ENCODE data around the gene SLC50A1. TPM values are rescaled to one million over a fixed set of nuclear protein-coding genes. Genes with fewer than 3 reads are reported as not detected.

Gene SLC50A1
- total RNA-seq: 10 to 100 TPM in 4 of 9 donors, 1 to 10 TPM in 5; 5.4 to 21.7 (median 9.7) TPM
- polyA plus RNA-seq: 10 to 100 TPM; 15.7 to 36.0 TPM
- long read RNA-seq, donor 1, transcript SLC50A1-203 (6 exons, 1,300 nt): major isoform, 5 of 11 reads
- long read RNA-seq, donor 1, partial matches to known transcripts: 1 of 11 reads
- long read RNA-seq, donor 1, other reads (novel, unspliced or antisense): 3 of 11 reads
- long read RNA-seq, donor 2, transcript SLC50A1-202 (5 exons, 1,218 nt): major isoform, 5 of 16 reads
- long read RNA-seq, donor 2, partial matches to known transcripts: 1 of 16 reads
- long read RNA-seq, donor 2, other reads (novel, unspliced or antisense): 3 of 16 reads
- long read RNA-seq, donor 3, partial matches to known transcripts: 0 of 7 reads
- long read RNA-seq, donor 3, other reads (novel, unspliced or antisense): 3 of 7 reads

DNA sequence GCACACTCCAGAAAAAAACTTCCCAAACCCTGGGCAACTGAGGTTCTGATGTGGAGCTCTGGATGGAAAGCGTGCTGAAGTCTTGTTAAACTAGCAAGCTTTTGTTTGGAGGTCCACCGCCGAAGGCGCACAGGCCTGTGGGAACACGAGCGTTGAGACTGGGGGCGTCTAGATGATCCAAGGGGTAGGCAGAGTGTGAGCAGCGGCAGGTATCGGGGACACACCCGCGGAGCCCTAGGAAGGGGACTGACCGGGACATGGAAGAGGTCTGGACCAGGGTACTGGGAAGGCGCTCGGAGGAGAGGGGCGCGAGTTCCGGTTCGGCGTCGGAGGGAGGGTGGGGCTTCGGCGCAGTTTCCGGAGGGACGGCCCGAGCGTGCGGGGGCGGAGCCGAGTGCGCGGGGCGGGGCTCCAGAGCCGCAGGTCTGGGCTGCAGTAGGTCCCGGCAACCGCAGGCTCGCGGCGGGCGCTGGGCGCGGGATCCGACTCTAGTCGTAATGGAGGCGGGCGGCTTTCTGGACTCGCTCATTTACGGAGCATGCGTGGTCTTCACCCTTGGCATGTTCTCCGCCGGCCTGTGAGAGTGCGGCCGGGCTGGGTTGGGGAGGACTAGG, at the start of gene SLC50A1:
Gene SLC50A1, plus strand, starts transcription at position 438 of the 614 bp plus-strand sequence. Its CDS starts 60 bp downstream, at position 498.
- peak in 8 of 12 donors; percentile 17 to 55 (median 35) for TF ChIP-seq CTCF (IDR thresholded peaks at IDR 0.05)
- peak; percentile 56 to 91 for TF ChIP-seq POLR2A (IDR thresholded peaks at IDR 0.05)
- Histone ChIP-seq H3K4me3 (peak within 1 kb of the TSS; percentile 47 to 86 (median 60)), H3K27me3 (no peaks in the 10 kb centered on the region), H3K36me3 (peaks cover 0 to 53% (median 39%) of the 10 kb centered on the region in 9 donors), H3K9me3 (no peaks in the 10 kb centered on the region), H3K27ac (peak within 1 kb of the TSS; percentile 90 to 99 (median 98)), H3K4me1 (peaks cover 21 to 86% (median 67%) of the 10 kb centered on the region in 12 donors)
- intact Hi-C loops (cut with DNase I): loop anchor here in 2 of 10 donors (2.0 to 5.0 kb wide), 2 partner anchors 37 to 73 kb away; partner anchors contain the start of genes EFNA4 (in 1 of the 2), KRTCAP2 (in 1 of the 2) and TRIM46 (in 1 of the 2)
- DNase-seq (peak; percentile 95 to 97 (median 96)), ATAC-seq (peak; percentile 91 to 93 (median 92))
- 0% methylated on average over 22 to 52 of the region's 52 CpGs for WGBS, 4 donors

DNA sequence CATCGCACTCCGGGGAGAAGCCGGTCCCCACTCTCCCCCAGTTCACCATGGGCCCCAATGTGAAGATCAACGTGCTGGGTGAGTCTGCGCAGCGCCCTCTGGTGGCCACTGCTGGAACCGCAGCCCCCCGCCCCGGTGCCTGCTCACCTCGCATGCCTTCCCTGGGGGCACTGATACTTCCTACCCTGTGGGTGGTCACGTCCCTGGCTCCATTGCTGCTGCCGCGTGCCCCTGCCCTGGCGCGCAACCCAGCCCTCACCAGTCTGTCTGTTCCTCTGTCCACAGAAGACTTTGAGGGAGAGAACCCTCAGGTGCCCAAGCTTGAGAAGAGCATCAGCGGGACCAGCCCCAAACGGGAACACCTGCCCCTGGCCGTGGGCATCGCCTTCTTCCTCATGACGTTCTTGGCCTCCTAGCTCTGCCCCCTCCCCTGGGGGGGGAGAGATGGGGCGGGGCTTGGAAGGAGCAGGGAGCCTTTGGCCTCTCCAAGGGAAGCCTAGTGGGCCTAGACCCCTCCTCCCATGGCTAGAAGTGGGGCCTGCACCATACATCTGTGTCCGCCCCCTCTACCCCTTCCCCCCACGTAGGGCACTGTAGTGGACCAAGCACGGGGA, 49.4 kb upstream of the SLC50A1 start:
- intact Hi-C loops (cut with DNase I): loop anchor here in 2 of 10 donors (10.0 kb wide), 2 partner anchors 121 to 531 kb away; partner anchors contain the start of genes PYGO2 (in 1 of the 2) and UBE2Q1 (in 1 of the 2)
- Histone ChIP-seq H3K4me3 (peak overlapping the region in 10 of 12 donors; percentile 60 to 87 (median 76)), H3K36me3 (no peaks in the 10 kb centered on the region), H3K4me1 (peaks cover 2 to 52% (median 32%) of the 10 kb centered on the region in 12 donors), H3K9me3 (no peaks in the 10 kb centered on the region), H3K27ac (peak overlapping the region in 2 of 12 donors; percentile 92 to 97), H3K27me3 (peaks cover 26 to 33% (median 32%) of the 10 kb centered on the region in 9 donors)
- 20 to 24% (median 22%) methylated on average over 6 to 24 of the region's 24 CpGs for WGBS, 4 donors
- TF ChIP-seq POLR2A (IDR thresholded peaks at IDR 0.05) (no peak), CTCF (IDR thresholded peaks at IDR 0.05) (peak; percentile 95 to 99 (median 96))
- peak in 3 of 4 donors; percentile 16 to 28 (median 25) for ATAC-seq
- peak; percentile 59 to 82 (median 65) for DNase-seq

GRCh38 chr1:155086856-155087535, 48.7 kb upstream of the SLC50A1 start:
- Histone ChIP-seq H3K27ac (no peak overlapping the region), H3K36me3 (no peaks in the 10 kb centered on the region), H3K27me3 (peaks cover 22 to 25% (median 24%) of the 10 kb centered on the region in 9 donors), H3K4me1 (peaks cover under 1 to 52% (median 29%) of the 10 kb centered on the region in 12 donors), H3K4me3 (no peak overlapping the region), H3K9me3 (no peaks in the 10 kb centered on the region)
- DNase-seq: no peak
- intact Hi-C loops (cut with DNase I): loop anchor here in 2 of 10 donors (10.0 kb wide), 2 partner anchors 122 to 532 kb away; partner anchors contain the start of genes PYGO2 (in 1 of the 2) and UBE2Q1 (in 1 of the 2)
- WGBS, 4 donors: 59 to 70% (median 70%) methylated on average over 7 to 8 of the region's 8 CpGs
- no peak for ATAC-seq
- TF ChIP-seq POLR2A (IDR thresholded peaks at IDR 0.05) (no peak), CTCF (IDR thresholded peaks at IDR 0.05) (peak in 1 of 12 donors; percentile 13)
